DMS79 (cell line): ENCODE measurements around the gene TUSC2.
A peak's percentile ranks its signal among the peaks of the same experiment; 100 is the strongest.

Source experiments
- DNase-seq: peaks from one replicate; lab custom pipeline; 2025; lab: John Stamatoyannopoulos, UW

Gene TUSC2

GRCh38 chr3:50334339-50335075 lies 6.5 kb upstream of the TUSC2 start:
- no peak for DNase-seq

- no peak for DNase-seq
These were observed 5.8 kb upstream of the TUSC2 start for GRCh38 chr3:50333744-50334328.

GRCh38 chr3:50331364-50331907 lies 3.4 kb upstream of the TUSC2 start:
- no peak for DNase-seq

- no peak for DNase-seq
These were observed 2.3 kb upstream of the TUSC2 start for GRCh38 chr3:50330330-50330729.

GRCh38 chr3:50327129-50327528 lies 894 bp downstream of the TUSC2 start:
- no peak for DNase-seq

- DNase-seq: no peak
These were observed 1.9 kb downstream of the TUSC2 start for GRCh38 chr3:50326182-50326541.

GRCh38 chr3:50325497-50326181 lies 2.4 kb downstream of the TUSC2 start:
- DNase-seq: no peak

- DNase-seq: no peak
These were observed 2.9 kb downstream of the TUSC2 start for GRCh38 chr3:50325113-50325480.

- DNase-seq: no peak
These were observed 3.5 kb downstream of the TUSC2 start for GRCh38 chr3:50324351-50325112.

- no peak for DNase-seq
These were observed 4.3 kb downstream of the TUSC2 start for GRCh38 chr3:50323614-50324199.

- DNase-seq: no peak
These were observed 4.9 kb downstream of the TUSC2 start for GRCh38 chr3:50323092-50323600.

- peak; percentile 6 for DNase-seq
These were observed 5.5 kb downstream of the TUSC2 start, which contains the start of gene HYAL2 for GRCh38 chr3:50322386-50323091. HYAL2 (minus strand) TSS chr3:50322745; CDS start chr3:50320489, 2,256 bp downstream.

GRCh38 chr3:50322115-50322385 lies 6.0 kb downstream of the TUSC2 start:
- no peak for DNase-seq

- peak; percentile 39 for DNase-seq
These were observed 6.5 kb downstream of the TUSC2 start for GRCh38 chr3:50321336-50322114.

GRCh38 chr3:50320853-50321335 lies 7.1 kb downstream of the TUSC2 start:
- DNase-seq: no peak

GRCh38 chr3:50319894-50320625 lies 8.0 kb downstream of the TUSC2 start:
- DNase-seq: no peak

GRCh38 chr3:50319181-50319893 lies 8.7 kb downstream of the TUSC2 start:
- DNase-seq: no peak

GRCh38 chr3:50318615-50319014 lies 9.4 kb downstream of the TUSC2 start:
- no peak for DNase-seq

GRCh38 chr3:50318163-50318562 lies 9.9 kb downstream of the TUSC2 start:
- DNase-seq: no peak
